Astrocyte of the cerebellum (primary cell): ENCODE results near the gene RPLP1.

Source experiments
- DNase-seq: peaks from one replicate; pipeline ENCODE4 v3.0.0-alpha.2; 2011; ENCODE audit warnings: low read depth
- H3K4me3 ChIP-seq: 2 replicates; pipeline ENCODE4 v1.5.1; 2011; ENCODE audit warnings: mild to moderate bottlenecking, low read depth, low read length, moderate library complexity
- in situ Hi-C: cut with HindIII; loops from 2 replicates; pipeline ENCODE4 v1.10.0; 2017; ENCODE audit warnings: low sequenced_read_pairs
- TF ChIP-seq, protein P1 (sequence below): IDR thresholded peaks from 2 replicates; pipeline ENCODE4 v1.5.1; 2012; ENCODE audit warnings: low read length, low read depth, moderate library complexity, mild to moderate bottlenecking; ENCODE audit errors: missing control alignments

RPLP1 gene

DNA sequence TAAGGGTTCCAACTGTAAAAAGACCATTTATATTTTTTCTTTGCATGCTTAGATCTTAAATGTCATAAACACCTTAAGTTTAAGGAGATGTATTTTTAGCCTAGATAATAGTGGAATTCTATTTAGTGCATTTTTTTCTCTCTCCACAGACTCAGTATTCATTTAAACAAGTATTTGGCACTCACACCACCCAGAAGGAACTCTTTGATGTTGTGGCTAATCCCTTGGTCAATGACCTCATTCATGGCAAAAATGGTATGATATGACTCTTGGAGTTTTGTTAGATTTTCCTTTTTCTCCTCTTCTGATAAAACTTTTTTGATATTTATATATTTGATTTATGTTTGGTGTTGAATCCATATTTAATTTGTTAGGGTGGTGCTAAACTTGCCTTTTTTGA, 31.1 kb upstream of the RPLP1 start:
- in situ Hi-C loops: no loop called here
- H3K4me3 ChIP-seq: no peak overlapping the region
- TF ChIP-seq, protein P1, sequence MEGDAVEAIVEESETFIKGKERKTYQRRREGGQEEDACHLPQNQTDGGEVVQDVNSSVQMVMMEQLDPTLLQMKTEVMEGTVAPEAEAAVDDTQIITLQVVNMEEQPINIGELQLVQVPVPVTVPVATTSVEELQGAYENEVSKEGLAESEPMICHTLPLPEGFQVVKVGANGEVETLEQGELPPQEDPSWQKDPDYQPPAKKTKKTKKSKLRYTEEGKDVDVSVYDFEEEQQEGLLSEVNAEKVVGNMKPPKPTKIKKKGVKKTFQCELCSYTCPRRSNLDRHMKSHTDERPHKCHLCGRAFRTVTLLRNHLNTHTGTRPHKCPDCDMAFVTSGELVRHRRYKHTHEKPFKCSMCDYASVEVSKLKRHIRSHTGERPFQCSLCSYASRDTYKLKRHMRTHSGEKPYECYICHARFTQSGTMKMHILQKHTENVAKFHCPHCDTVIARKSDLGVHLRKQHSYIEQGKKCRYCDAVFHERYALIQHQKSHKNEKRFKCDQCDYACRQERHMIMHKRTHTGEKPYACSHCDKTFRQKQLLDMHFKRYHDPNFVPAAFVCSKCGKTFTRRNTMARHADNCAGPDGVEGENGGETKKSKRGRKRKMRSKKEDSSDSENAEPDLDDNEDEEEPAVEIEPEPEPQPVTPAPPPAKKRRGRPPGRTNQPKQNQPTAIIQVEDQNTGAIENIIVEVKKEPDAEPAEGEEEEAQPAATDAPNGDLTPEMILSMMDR: no peak
- no peak for DNase-seq

DNA sequence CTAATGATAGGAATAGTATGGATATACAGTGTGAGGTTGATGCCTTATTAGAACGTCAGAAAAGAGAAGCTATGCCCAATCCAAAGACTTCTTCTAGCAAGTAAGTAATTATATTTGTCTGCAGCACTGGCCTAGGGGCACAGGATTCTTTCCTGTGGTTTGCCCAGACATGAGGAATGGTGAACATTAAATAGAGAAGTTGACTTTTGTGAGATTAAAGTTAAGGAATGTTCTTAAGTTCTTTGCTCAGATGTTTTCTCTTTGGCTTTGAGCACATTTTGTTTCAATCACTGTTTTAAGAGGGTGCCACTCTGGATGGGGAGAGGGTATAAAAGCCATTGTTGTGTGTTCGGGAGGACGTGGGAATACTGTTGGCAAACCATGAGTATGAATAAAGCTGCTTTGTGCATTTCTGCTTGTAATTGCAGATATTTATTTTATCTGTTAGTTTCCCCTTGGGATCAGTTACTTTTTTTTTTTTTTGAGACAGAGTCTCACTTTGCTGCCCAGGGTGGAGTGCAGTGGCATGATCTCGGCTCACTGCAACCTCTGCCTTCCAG, 30.2 kb upstream of the RPLP1 start:
- TF ChIP-seq, protein P1: no peak
- H3K4me3 ChIP-seq: no peak overlapping the region
- in situ Hi-C loops: no loop called here
- DNase-seq: no peak

- DNase-seq: no peak
- H3K4me3 ChIP-seq: no peak overlapping the region
- TF ChIP-seq, protein P1: no peak
- in situ Hi-C loops: no loop called here
These were observed 28.6 kb upstream of the RPLP1 start for GRCh38 chr15:69424001-69424400.

DNA sequence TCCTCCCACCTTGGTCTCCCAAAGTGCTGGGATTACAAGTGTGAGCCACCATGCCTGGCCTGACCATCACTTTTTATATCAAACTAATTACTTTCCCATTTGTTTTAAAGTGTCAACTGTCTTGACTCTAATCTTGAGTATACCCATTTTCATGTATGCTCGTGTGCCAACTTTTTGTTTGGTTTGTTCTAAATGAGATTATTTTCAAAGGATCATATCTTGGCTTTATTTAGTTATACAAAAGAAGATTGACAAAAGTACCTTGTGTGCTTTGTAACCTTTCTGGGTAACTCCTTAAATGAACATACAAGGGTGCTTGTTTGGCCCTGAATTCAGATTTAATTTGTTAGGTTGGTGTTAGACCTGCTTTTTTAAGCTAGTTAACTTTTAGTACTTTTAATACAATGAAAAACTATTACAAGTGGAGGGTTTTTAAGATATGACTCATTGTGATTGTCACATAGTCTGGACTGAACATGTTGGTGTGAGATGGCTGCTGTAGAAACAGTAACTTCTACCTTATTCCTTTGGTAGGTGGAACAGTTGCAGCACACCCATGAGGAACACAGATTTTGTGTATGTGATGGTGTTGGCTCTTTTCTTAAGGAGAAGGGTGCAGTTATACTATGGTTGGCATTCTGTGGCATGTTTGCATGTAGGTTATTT, 27.7 kb upstream of the RPLP1 start:
- no peak for DNase-seq
- no peak overlapping the region for H3K4me3 ChIP-seq
- in situ Hi-C loops: no loop called here
- TF ChIP-seq, protein P1: no peak

DNA sequence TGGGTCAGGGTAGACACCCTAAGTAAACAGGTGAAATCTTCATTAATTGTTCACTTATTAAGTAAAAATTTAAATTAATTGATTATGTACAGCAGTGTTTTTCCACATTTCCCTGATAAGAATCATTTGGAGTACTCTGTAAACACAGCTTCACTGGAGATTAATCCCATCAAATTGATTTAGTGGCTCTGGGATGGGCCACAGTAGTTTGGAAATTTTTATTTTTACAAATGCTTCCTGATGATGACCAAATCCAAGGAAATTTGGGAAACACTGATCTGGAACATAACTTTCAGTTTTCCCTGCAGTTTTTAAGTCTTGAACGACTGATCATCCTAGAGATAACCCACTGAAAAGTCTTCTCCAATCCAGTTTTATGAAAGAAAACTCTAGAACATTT, 18.8 kb upstream of the RPLP1 start:
- DNase-seq: no peak
- TF ChIP-seq, protein P1: no peak
- in situ Hi-C loops: no loop called here
- H3K4me3 ChIP-seq: no peak overlapping the region

GRCh38 chr15:69434238-69434637, 18.4 kb upstream of the RPLP1 start:
- no peak overlapping the region for H3K4me3 ChIP-seq
- TF ChIP-seq, protein P1: no peak
- no peak for DNase-seq
- in situ Hi-C loops: no loop called here
